Neural progenitor cell (in vitro differentiated cells): ENCODE data around the gene MAB21L1.

Source experiments
- EZH2 ChIP-seq: fragments of 200-600 bp; sonication (generic); IDR thresholded peaks from 2 replicates; pipeline ENCODE4 v1.6.1; 2017; ENCODE audit warnings: antibody characterized with exemption, mild to moderate bottlenecking, moderate library complexity
- EZH2phosphoT487 ChIP-seq: fragments of 200-600 bp; sonication (generic); IDR thresholded peaks from 2 replicates; pipeline ENCODE4 v1.6.1; 2017; ENCODE audit warnings: antibody characterized with exemption
- TF ChIP-seq, protein P1 (sequence below): fragments of 200-600 bp; sonication (generic); IDR thresholded peaks from 2 replicates; pipeline ENCODE4 v1.5.1; 2017; ENCODE audit warnings: antibody characterized with exemption, mild to moderate bottlenecking

DNA sequence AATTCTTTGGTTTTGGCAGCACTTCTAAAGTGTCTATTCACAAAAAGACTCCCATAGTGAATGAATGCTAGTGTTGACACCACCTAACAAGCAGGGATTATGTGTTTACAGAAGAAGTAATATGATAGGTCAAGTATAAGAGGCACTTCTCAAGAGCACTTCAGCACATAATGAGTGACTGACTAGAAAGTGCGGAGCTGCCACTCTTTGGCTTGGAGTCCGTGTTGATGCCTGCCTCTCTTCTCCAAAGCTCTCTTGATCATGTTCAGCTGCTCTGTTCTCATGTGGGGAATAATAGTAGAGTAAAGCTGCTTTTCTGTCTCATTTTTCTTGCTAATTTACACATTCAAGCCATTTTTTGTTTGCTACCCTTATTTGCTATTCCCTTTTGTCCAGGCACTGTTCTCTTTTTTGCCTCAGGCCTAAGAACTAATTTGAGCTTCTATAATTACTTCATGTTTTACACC is 22.7 kb upstream of the MAB21L1 start:
- TF ChIP-seq, protein P1, sequence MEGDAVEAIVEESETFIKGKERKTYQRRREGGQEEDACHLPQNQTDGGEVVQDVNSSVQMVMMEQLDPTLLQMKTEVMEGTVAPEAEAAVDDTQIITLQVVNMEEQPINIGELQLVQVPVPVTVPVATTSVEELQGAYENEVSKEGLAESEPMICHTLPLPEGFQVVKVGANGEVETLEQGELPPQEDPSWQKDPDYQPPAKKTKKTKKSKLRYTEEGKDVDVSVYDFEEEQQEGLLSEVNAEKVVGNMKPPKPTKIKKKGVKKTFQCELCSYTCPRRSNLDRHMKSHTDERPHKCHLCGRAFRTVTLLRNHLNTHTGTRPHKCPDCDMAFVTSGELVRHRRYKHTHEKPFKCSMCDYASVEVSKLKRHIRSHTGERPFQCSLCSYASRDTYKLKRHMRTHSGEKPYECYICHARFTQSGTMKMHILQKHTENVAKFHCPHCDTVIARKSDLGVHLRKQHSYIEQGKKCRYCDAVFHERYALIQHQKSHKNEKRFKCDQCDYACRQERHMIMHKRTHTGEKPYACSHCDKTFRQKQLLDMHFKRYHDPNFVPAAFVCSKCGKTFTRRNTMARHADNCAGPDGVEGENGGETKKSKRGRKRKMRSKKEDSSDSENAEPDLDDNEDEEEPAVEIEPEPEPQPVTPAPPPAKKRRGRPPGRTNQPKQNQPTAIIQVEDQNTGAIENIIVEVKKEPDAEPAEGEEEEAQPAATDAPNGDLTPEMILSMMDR: no peak
- TF ChIP-seq EZH2phosphoT487 (no peak), EZH2 (no peak)
